ENCODE measurements around the gene KAZN.

The KAZN gene

GRCh38 chr1:14763977-14764376 is 165.5 kb downstream of the KAZN start:
- Histone ChIP-seq H3K4me3 (replicated peaks; ENCODE audit: low read depth, low read length) (no peak overlapping the region), H3K36me3 (ENCODE audit: control insufficient read depth, insufficient read depth, low read length) (no peaks in the 10 kb centered on the region), H3K27me3 (replicated peaks; ENCODE audit: control insufficient read depth, insufficient read depth, low read length) (no peaks in the 10 kb centered on the region)
- DNase-seq (ENCODE audit: extremely low read depth, insufficient read length), result no peak
- no peak for TF ChIP-seq CTCF (IDR thresholded peaks at IDR 0.05; ENCODE audit: insufficient read depth, low read length, poor library complexity, severe bottlenecking)

- no peak overlapping the region for H3K4me3 ChIP-seq (replicated peaks; ENCODE audit: low read depth, low read length)
- no peaks in the 10 kb centered on the region for H3K27me3 ChIP-seq (replicated peaks; ENCODE audit: control insufficient read depth, insufficient read depth, low read length)
- no peaks in the 10 kb centered on the region for H3K36me3 ChIP-seq (ENCODE audit: control insufficient read depth, insufficient read depth, low read length)
- TF ChIP-seq CTCF (IDR thresholded peaks at IDR 0.05; ENCODE audit: insufficient read depth, low read length, poor library complexity, severe bottlenecking), result no peak
- DNase-seq (ENCODE audit: extremely low read depth, insufficient read length), result no peak
Measured at GRCh38 chr1:14765773-14766172, 167.3 kb downstream of the KAZN start.

GRCh38 chr1:14767075-14767474 is 168.6 kb downstream of the KAZN start:
- no peak for TF ChIP-seq CTCF (IDR thresholded peaks at IDR 0.05; ENCODE audit: insufficient read depth, low read length, poor library complexity, severe bottlenecking)
- no peaks in the 10 kb centered on the region for H3K27me3 ChIP-seq (replicated peaks; ENCODE audit: control insufficient read depth, insufficient read depth, low read length)
- DNase-seq (ENCODE audit: extremely low read depth, insufficient read length), result no peak
- no peak overlapping the region for H3K4me3 ChIP-seq (replicated peaks; ENCODE audit: low read depth, low read length)
- no peaks in the 10 kb centered on the region for H3K36me3 ChIP-seq (ENCODE audit: control insufficient read depth, insufficient read depth, low read length)

GRCh38 chr1:14768582-14769304 is 170.3 kb downstream of the KAZN start:
- DNase-seq (ENCODE audit: extremely low read depth, insufficient read length), result no peak
- Histone ChIP-seq H3K27me3 (replicated peaks; ENCODE audit: control insufficient read depth, insufficient read depth, low read length) (no peaks in the 10 kb centered on the region), H3K4me3 (replicated peaks; ENCODE audit: low read depth, low read length) (no peak overlapping the region), H3K36me3 (ENCODE audit: control insufficient read depth, insufficient read depth, low read length) (no peaks in the 10 kb centered on the region)
- no peak for TF ChIP-seq CTCF (IDR thresholded peaks at IDR 0.05; ENCODE audit: insufficient read depth, low read length, poor library complexity, severe bottlenecking)

- no peak for DNase-seq (ENCODE audit: extremely low read depth, insufficient read length)
- no peaks in the 10 kb centered on the region for H3K27me3 ChIP-seq (replicated peaks; ENCODE audit: control insufficient read depth, insufficient read depth, low read length)
- TF ChIP-seq CTCF (IDR thresholded peaks at IDR 0.05; ENCODE audit: insufficient read depth, low read length, poor library complexity, severe bottlenecking), result no peak
Measured at GRCh38 chr1:14769486-14770274, 171.2 kb downstream of the KAZN start.

More at GRCh38 chr1:14769486-14770274, 171.2 kb downstream of the KAZN start:
- Histone ChIP-seq H3K36me3 (ENCODE audit: control insufficient read depth, insufficient read depth, low read length) (no peaks in the 10 kb centered on the region), H3K4me3 (replicated peaks; ENCODE audit: low read depth, low read length) (no peak overlapping the region)
